ENCODE data around the gene CALML4.
"Not testable (repeated sequence)": the region's sequence is repeated elsewhere in the genome, so short reads cannot be mapped to it uniquely, and the experiment has no call there.

The CALML4 gene

GRCh38 chr15:68206711-68207151, 1.6 kb upstream of the CALML4 start:
- TF ChIP-seq, protein P1, sequence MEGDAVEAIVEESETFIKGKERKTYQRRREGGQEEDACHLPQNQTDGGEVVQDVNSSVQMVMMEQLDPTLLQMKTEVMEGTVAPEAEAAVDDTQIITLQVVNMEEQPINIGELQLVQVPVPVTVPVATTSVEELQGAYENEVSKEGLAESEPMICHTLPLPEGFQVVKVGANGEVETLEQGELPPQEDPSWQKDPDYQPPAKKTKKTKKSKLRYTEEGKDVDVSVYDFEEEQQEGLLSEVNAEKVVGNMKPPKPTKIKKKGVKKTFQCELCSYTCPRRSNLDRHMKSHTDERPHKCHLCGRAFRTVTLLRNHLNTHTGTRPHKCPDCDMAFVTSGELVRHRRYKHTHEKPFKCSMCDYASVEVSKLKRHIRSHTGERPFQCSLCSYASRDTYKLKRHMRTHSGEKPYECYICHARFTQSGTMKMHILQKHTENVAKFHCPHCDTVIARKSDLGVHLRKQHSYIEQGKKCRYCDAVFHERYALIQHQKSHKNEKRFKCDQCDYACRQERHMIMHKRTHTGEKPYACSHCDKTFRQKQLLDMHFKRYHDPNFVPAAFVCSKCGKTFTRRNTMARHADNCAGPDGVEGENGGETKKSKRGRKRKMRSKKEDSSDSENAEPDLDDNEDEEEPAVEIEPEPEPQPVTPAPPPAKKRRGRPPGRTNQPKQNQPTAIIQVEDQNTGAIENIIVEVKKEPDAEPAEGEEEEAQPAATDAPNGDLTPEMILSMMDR (IDR thresholded peaks at IDR 0.05; ENCODE audit: insufficient read depth, low read depth, low read length, missing control alignments) = no peak
- DNase-seq (ENCODE audit: low read depth) = no peak
- no peak overlapping the region for H3K4me3 ChIP-seq (ENCODE audit: low read length)

- H3K4me3 ChIP-seq (ENCODE audit: low read length) = peak overlapping the region; percentile 2
- TF ChIP-seq, protein P1 (IDR thresholded peaks at IDR 0.05; ENCODE audit: insufficient read depth, low read depth, low read length, missing control alignments) = no peak
- peak; percentile 23 for DNase-seq (ENCODE audit: low read depth)
Measured at GRCh38 chr15:68205954-68206539, 915 bp upstream of the CALML4 start.

GRCh38 chr15:68205558-68205944, 419 bp upstream of the CALML4 start:
- peak overlapping the region; percentile 2 for H3K4me3 ChIP-seq (ENCODE audit: low read length)
- TF ChIP-seq, protein P1 (IDR thresholded peaks at IDR 0.05; ENCODE audit: insufficient read depth, low read depth, low read length, missing control alignments) = no peak
- DNase-seq (ENCODE audit: low read depth) = no peak

DNA sequence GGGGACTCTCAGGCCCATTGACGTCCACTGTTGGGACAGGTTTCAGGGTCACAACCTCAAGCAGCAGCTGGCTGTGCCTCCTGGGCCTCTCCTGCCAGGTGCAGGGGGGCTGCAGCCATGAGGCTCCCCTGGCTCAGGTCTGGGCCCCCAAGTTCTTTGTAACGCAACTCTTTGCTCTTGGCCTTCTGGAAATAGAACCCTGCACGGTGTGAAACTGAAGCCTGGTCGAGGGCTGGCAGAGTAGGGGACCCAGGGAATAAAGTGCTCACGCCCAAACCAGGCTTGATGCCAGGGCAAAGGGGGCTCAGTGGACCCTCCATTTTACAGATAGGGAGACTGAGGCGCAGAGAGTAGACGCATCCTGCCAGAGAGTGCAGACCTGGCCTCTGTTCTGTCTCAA, 771 bp downstream of the CALML4 start:
- H3K4me3 ChIP-seq (ENCODE audit: low read length) = no peak overlapping the region
- TF ChIP-seq, protein P1 (IDR thresholded peaks at IDR 0.05; ENCODE audit: insufficient read depth, low read depth, low read length, missing control alignments) = no peak
- no peak for DNase-seq (ENCODE audit: low read depth)

DNA sequence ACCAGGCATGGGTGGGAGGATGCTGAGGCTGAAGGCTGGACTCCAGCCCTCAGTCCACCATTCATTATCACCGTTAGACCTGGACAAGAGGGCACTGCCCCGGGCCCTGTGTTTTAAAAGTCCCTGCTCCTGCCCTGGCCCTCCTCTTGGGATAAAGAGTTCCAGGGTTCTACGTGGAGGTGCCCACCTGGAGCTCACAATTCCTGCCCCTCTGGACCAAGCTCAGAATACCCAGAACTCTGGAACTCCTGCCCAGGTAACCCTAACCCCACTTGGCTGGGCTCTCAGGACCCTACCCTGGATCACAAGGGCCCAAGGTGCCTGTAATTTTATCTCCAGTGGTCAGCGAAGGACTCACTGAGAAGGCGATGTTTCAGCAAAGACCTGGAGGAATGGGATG, 1.2 kb downstream of the CALML4 start:
- no peak overlapping the region for H3K4me3 ChIP-seq (ENCODE audit: low read length)
- TF ChIP-seq, protein P1 (IDR thresholded peaks at IDR 0.05; ENCODE audit: insufficient read depth, low read depth, low read length, missing control alignments) = no peak
- DNase-seq (ENCODE audit: low read depth) = no peak

DNA sequence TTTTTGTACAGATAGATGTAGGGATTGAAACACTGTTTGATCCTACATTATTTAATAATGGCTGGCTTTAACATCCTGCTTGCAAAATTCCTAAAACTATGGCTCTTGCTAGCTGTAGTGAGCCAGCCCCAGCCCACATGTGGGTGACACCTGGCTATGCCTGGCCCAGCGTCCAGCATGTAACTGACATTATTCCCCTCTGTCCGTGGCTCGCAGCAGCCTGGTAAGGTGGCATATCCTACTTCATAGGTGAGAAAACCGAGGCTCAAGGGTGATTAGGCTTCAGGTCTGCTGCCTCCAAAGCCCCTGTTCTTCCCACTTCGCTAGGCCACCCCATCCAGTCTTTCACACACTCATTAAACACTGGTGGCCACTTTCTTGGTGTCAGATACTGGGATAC, 1.6 kb downstream of the CALML4 start:
- no peak for DNase-seq (ENCODE audit: low read depth)
- TF ChIP-seq, protein P1 (IDR thresholded peaks at IDR 0.05; ENCODE audit: insufficient read depth, low read depth, low read length, missing control alignments) = no peak
- H3K4me3 ChIP-seq (ENCODE audit: low read length) = no peak overlapping the region

DNA sequence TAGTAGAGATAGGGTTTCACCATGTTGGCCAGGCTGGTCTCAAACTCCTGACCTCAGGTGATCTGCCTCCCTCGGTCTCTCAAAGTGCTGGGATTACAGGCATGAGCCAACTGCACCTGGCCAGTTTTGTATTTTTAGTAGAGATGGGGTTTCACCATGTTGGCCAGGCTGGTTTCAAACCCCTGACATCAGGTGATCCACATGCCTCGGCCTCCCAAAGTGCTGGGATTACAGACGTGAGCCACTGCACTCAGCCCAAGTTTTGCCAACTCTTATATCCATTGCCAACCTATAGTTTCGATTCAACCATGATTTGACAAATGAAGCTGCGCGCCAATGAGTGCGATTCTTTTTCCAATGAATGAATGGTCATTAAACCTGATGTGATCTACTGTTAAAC, 2.1 kb downstream of the CALML4 start:
- not testable (repeated sequence) for H3K4me3 ChIP-seq (ENCODE audit: low read length); DNase-seq (ENCODE audit: low read depth)
